Mesenchymal stem cell (in vitro differentiated cells and primary cell): ENCODE results near the gene TBCC.
"Not testable (repeated sequence)": the region's sequence is repeated elsewhere in the genome, so short reads cannot be mapped to it uniquely, and the experiment has no call there.

Experiments used
- DNase-seq: peaks from one replicate; pipeline ENCODE4 v3.0.0-alpha.2; 2013
- H2AFZ ChIP-seq: one replicate; pipeline ENCODE4 v1.6.1; 2013; ENCODE audit warnings: low read depth, mild to moderate bottlenecking, control low read depth, inconsistent platforms, low read length, moderate library complexity
- H2AK5ac ChIP-seq: 2 replicates; pipeline ENCODE4 v1.6.1; 2013; ENCODE audit warnings: low read length, moderate library complexity, mild to moderate bottlenecking, inconsistent platforms; ENCODE audit not compliant: severe bottlenecking
- H2BK120ac ChIP-seq: one replicate; pipeline ENCODE4 v1.6.1; 2013; ENCODE audit warnings: low read depth, mild to moderate bottlenecking, inconsistent platforms, low read length, moderate library complexity
- H2BK12ac ChIP-seq, 2 experiments: one replicate each; pipeline ENCODE4 v1.6.1; 2013; ENCODE audit warnings: inconsistent platforms in 2 of 2, low read length in 2 of 2, mild to moderate bottlenecking in 2 of 2, moderate library complexity in 2 of 2, control low read depth in 1 of 2
- H2BK15ac ChIP-seq: one replicate; pipeline ENCODE4 v1.6.1; 2013; ENCODE audit warnings: mild to moderate bottlenecking, low read depth, inconsistent platforms; ENCODE audit not compliant: poor library complexity, severe bottlenecking
- H2BK5ac ChIP-seq: 2 replicates; pipeline ENCODE4 v1.6.1; 2013; ENCODE audit warnings: low read depth, mild to moderate bottlenecking, low read length, control low read depth, inconsistent platforms; ENCODE audit not compliant: poor library complexity, severe bottlenecking
- H3K14ac ChIP-seq, 2 experiments: one replicate each; pipeline ENCODE4 v1.6.1; 2013; ENCODE audit warnings: inconsistent platforms in 2 of 2, low read length in 2 of 2, control low read depth in 1 of 2, mild to moderate bottlenecking in 1 of 2, moderate library complexity in 1 of 2
- H3K18ac ChIP-seq, 2 experiments: one replicate each; pipeline ENCODE4 v1.6.1; 2013; ENCODE audit warnings: inconsistent platforms in 2 of 2, low read length in 2 of 2, control low read depth in 1 of 2, low read depth in 1 of 2, mild to moderate bottlenecking in 1 of 2
- H3K23ac ChIP-seq, 2 experiments: one replicate each; pipeline ENCODE4 v1.6.1; 2013; ENCODE audit warnings: inconsistent platforms in 2 of 2, low read length in 2 of 2, mild to moderate bottlenecking in 2 of 2, moderate library complexity in 2 of 2, control low read depth in 1 of 2
- H3K27ac ChIP-seq: 2 replicates; pipeline ENCODE4 v1.5.1; 2013; ENCODE audit warnings: mild to moderate bottlenecking, moderate library complexity, low read length, control low read depth, inconsistent platforms; ENCODE audit not compliant: poor library complexity, severe bottlenecking
- H3K27me3 ChIP-seq, 2 experiments: 2 replicates each; pipeline versions ENCODE4 v1.6.1 to v1.7.0; 2013; ENCODE audit warnings: low read length in 2 of 2, mild to moderate bottlenecking in 2 of 2, moderate library complexity in 2 of 2, control low read depth in 1 of 2, inconsistent platforms in 1 of 2; ENCODE audit not compliant: control insufficient read depth in 1 of 2, insufficient read depth in 1 of 2
- H3K36me3 ChIP-seq, 2 experiments: 2 replicates each; pipeline versions ENCODE4 v1.6.1 to v1.7.0; 2013; ENCODE audit warnings: low read length in 2 of 2, control low read depth in 1 of 2, inconsistent platforms in 1 of 2, low read depth in 1 of 2, mild to moderate bottlenecking in 1 of 2; ENCODE audit not compliant: insufficient read depth in 2 of 2, control insufficient read depth in 1 of 2
- H3K4ac ChIP-seq, 2 experiments: one replicate each; pipeline ENCODE4 v1.6.1; 2013; ENCODE audit warnings: inconsistent platforms in 2 of 2, low read length in 2 of 2, mild to moderate bottlenecking in 2 of 2, moderate library complexity in 2 of 2, control low read depth in 1 of 2, low read depth in 1 of 2
- H3K4me1 ChIP-seq: 2 replicates; pipeline ENCODE4 v1.6.1; 2013; ENCODE audit warnings: low read depth, low read length, control low read depth; ENCODE audit not compliant: control insufficient read depth, insufficient read depth
- H3K4me2 ChIP-seq: 2 replicates; pipeline ENCODE4 v1.6.1; 2013; ENCODE audit warnings: low read length, mild to moderate bottlenecking, inconsistent platforms; ENCODE audit not compliant: poor library complexity, severe bottlenecking
- H3K4me3 ChIP-seq, 2 experiments: 2 replicates each; pipeline versions ENCODE4 v1.5.1 to v1.7.0; 2013; ENCODE audit warnings: low read length in 2 of 2, mild to moderate bottlenecking in 2 of 2, control low read depth in 1 of 2, low read depth in 1 of 2; ENCODE audit not compliant: insufficient read depth in 1 of 2
- H3K79me1 ChIP-seq: replicated peaks from 2 replicates; pipeline ENCODE4 v1.6.1; 2013; ENCODE audit warnings: mild to moderate bottlenecking, control low read depth, low read length, inconsistent platforms; ENCODE audit not compliant: poor library complexity, severe bottlenecking
- H3K9ac ChIP-seq: 2 replicates; pipeline ENCODE4 v1.7.0; 2013; ENCODE audit warnings: mild to moderate bottlenecking, low read length, moderate library complexity
- H3K9me3 ChIP-seq: 2 replicates; pipeline ENCODE4 v1.7.0; 2013; ENCODE audit warnings: mild to moderate bottlenecking, low read length; ENCODE audit not compliant: control insufficient read depth
- H4K8ac ChIP-seq: one replicate; pipeline ENCODE4 v1.6.1; 2013; ENCODE audit warnings: inconsistent platforms, mild to moderate bottlenecking, low read length, moderate library complexity
- H4K91ac ChIP-seq: one replicate; pipeline ENCODE4 v1.6.1; 2013; ENCODE audit warnings: mild to moderate bottlenecking, low read length, inconsistent platforms
- WGBS: methylation state at CpG from one replicate; pipeline ENCODE4 v1.1.7; 2013; ENCODE audit warnings: mixed read lengths; 5-methylcytosine and 5-hydroxymethylcytosine counted together

Gene TBCC

DNA sequence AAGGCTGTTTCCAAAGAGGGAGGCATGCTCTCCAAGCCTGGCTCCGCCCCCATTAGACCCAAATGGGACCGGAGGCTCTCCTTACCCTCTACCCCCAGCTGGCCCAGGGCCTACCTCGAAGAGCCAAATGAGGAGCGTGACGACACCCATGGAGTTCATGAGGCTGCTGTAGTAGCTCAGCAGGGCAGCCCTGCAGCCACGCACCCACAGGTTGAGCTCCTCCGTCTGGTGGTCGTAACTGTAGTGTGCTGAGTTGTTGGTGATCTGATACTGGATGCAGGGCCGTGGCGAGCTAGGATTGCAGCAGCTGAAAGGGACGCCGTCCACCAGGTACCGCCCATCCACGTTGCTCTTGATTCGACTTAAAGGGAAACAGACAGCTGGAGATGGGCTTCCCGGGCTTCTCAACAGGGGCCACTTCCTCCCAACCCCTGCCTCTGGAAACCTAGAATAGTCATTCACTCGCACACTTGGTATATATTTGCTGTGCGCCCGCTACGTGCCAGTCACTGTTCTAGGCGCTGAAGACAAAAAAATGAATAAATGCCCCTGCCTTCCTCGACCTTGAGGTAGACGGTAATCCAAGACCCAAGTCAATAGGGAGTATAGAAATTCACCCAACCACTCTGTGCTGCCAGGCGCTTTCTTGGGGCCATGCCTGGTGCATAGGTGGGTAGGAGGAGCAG, 41.5 kb downstream of the TBCC start:
- no peaks in the 10 kb centered on the region for H3K9me3 ChIP-seq
- peak overlapping the region in 1 of 2 experiments; percentile 15 for H2BK12ac ChIP-seq
- no peak overlapping the region for H3K4ac ChIP-seq
- no peak overlapping the region for H2BK120ac ChIP-seq
- H3K27me3 ChIP-seq, result peaks cover 0 to 5% of the 10 kb centered on the region in 2 experiments
- H3K18ac ChIP-seq, result peak overlapping the region in 1 of 2 experiments; percentile 28
- H4K91ac ChIP-seq, result no peak overlapping the region
- DNase-seq, result no peak
- no peak overlapping the region for H2AFZ ChIP-seq
- peak overlapping the region in 1 of 2 experiments; percentile 75 for H3K4me3 ChIP-seq
- H3K27ac ChIP-seq, result no peak overlapping the region
- peak overlapping the region; percentile 71 for H3K9ac ChIP-seq
- H3K14ac ChIP-seq, result peak overlapping the region in 1 of 2 experiments; percentile 35
- no peak overlapping the region for H4K8ac ChIP-seq
- no peak overlapping the region for H2BK15ac ChIP-seq
- no peak overlapping the region for H3K23ac ChIP-seq
- 62% methylated on average over 23 of the region's 24 CpGs for WGBS
- H3K4me2 ChIP-seq, result no peak overlapping the region
- no peaks in the 10 kb centered on the region for H3K79me1 ChIP-seq
- no peak overlapping the region for H2BK5ac ChIP-seq
- no peak overlapping the region for H2AK5ac ChIP-seq
- H3K36me3 ChIP-seq, result no peaks in the 10 kb centered on the region
- H3K4me1 ChIP-seq, result peaks cover 8% of the 10 kb centered on the region

DNA sequence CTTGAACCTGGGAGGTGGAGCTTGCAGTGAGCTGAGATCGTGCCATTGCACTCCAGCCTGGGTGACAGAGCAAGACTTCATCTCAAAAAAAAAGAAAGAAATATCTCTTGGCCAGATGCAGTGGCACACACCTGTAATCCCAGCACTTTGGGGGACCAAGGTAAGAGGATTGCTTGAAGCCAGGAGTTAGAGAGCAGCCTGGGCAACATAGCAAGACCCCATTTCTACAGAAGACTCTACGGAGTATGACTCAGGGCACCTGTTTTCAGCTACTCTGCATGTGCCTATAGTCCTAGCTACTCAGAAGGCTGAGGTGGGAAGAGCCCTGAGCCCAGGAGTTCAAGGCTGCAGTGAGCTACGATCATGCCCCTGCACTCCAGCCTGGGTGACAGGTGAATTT, 43.1 kb downstream of the TBCC start:
- not testable (repeated sequence) for H3K14ac ChIP-seq, H3K27me3 ChIP-seq, H3K9me3 ChIP-seq, H3K4ac ChIP-seq, H4K8ac ChIP-seq, DNase-seq, H3K36me3 ChIP-seq, H3K9ac ChIP-seq, H4K91ac ChIP-seq, H3K23ac ChIP-seq, H2BK12ac ChIP-seq, H2BK5ac ChIP-seq, H2AFZ ChIP-seq, H3K4me1 ChIP-seq, H2AK5ac ChIP-seq, H2BK15ac ChIP-seq, H2BK120ac ChIP-seq, H3K18ac ChIP-seq, H3K4me3 ChIP-seq, H3K27ac ChIP-seq, H3K4me2 ChIP-seq, H3K79me1 ChIP-seq
- WGBS, result 82% methylated on average over 2 of the region's 3 CpGs

- peaks cover 0 to 3% of the 10 kb centered on the region in 2 experiments for H3K36me3 ChIP-seq
- H3K18ac ChIP-seq, result no peak overlapping the region
- peaks cover 8% of the 10 kb centered on the region for H3K4me1 ChIP-seq
- 52% methylated on average over 2 of the region's 2 CpGs for WGBS
- no peak overlapping the region for H3K14ac ChIP-seq
- no peak overlapping the region for H2BK5ac ChIP-seq
- H2BK120ac ChIP-seq, result no peak overlapping the region
- H4K91ac ChIP-seq, result no peak overlapping the region
- H3K4me3 ChIP-seq, result no peak overlapping the region
- no peak overlapping the region for H3K4me2 ChIP-seq
- no peaks in the 10 kb centered on the region for H3K79me1 ChIP-seq
- no peak overlapping the region for H2AK5ac ChIP-seq
- H4K8ac ChIP-seq, result no peak overlapping the region
- no peak overlapping the region for H3K27ac ChIP-seq
- no peak overlapping the region for H3K23ac ChIP-seq
- no peak overlapping the region for H3K9ac ChIP-seq
- no peak overlapping the region for H3K4ac ChIP-seq
- no peak overlapping the region for H2BK15ac ChIP-seq
- no peaks in the 10 kb centered on the region for H3K27me3 ChIP-seq
- no peak overlapping the region for H2BK12ac ChIP-seq
- H3K9me3 ChIP-seq, result no peaks in the 10 kb centered on the region
- DNase-seq, result peak; percentile 87
- no peak overlapping the region for H2AFZ ChIP-seq
Measured at GRCh38 chr6:42702200-42702599, 43.7 kb downstream of the TBCC start.

DNA sequence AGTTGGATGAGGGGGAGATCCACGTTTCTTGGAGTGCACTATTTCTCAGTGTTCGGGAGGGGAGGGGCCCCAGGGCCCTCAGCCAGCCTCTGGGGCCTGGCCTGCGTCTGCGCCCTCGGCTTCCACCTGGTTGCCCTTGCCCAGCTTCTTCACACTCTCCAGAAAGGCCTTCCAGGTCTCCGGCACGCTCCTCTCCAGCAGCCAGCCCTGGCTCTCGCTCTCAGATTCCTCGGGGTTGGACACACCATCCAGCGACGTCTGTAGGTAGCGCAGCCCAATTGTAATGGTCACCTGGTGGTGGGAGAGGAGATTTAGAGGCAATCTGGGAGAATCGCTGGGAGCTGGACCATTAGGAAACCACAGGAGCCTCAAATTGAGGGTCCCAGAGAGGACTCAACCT, 47.7 kb downstream of the TBCC start:
- no peak overlapping the region for H2AK5ac ChIP-seq
- no peak overlapping the region for H3K23ac ChIP-seq
- H3K9ac ChIP-seq, result no peak overlapping the region
- no peaks in the 10 kb centered on the region for H3K9me3 ChIP-seq
- no peak overlapping the region for H2BK120ac ChIP-seq
- WGBS, result 92% methylated on average over 11 of the region's 13 CpGs
- H3K4me3 ChIP-seq, result no peak overlapping the region
- H3K36me3 ChIP-seq, result peaks cover 8 to 14% of the 10 kb centered on the region in 2 experiments
- H4K8ac ChIP-seq, result no peak overlapping the region
- H4K91ac ChIP-seq, result no peak overlapping the region
- no peak for DNase-seq
- no peak overlapping the region for H2BK5ac ChIP-seq
- no peak overlapping the region for H2AFZ ChIP-seq
- no peaks in the 10 kb centered on the region for H3K79me1 ChIP-seq
- H2BK12ac ChIP-seq, result no peak overlapping the region
- H3K18ac ChIP-seq, result no peak overlapping the region
- peaks cover 4% of the 10 kb centered on the region for H3K4me1 ChIP-seq
- H3K27ac ChIP-seq, result no peak overlapping the region
- no peak overlapping the region for H3K4me2 ChIP-seq
- no peaks in the 10 kb centered on the region for H3K27me3 ChIP-seq
- no peak overlapping the region for H2BK15ac ChIP-seq
- no peak overlapping the region for H3K14ac ChIP-seq
- no peak overlapping the region for H3K4ac ChIP-seq
